ENCODE results near the gene LARGE1.

The LARGE1 gene

DNA sequence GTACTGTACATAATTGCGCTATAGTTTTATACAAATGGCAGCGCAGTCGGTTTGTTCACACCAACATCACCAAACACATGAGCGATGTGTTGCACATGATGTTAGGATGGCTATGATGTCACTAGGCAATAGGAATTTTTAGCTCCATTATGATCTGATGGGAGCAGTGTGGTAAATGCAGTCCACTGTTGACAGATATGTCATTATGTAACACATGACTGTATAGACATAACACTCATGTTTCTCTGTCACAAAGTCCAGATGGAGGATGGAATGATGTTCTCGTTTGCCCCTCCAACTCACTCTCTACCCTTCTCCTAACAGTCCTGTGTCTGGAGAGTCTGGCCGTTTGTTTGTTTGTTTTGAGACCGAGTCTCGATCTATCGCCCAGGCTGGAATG, 288.5 kb downstream of the LARGE1 start:
- Histone ChIP-seq H3K27ac (ENCODE audit: low read length) (no peak overlapping the region), H3K4me1 (ENCODE audit: insufficient read depth, low read length) (no peaks in the 10 kb centered on the region), H3K9ac (ENCODE audit: low read depth, low read length) (no peak overlapping the region), H3K36me3 (ENCODE audit: insufficient read depth, low read length) (no peaks in the 10 kb centered on the region), H3K27me3 (ENCODE audit: insufficient read depth, low read length, poor library complexity) (no peaks in the 10 kb centered on the region), H2AFZ (ENCODE audit: low read depth, low read length) (no peak overlapping the region), H3K79me2 (ENCODE audit: insufficient read depth, low read length) (no peaks in the 10 kb centered on the region), H3K9me3 (ENCODE audit: insufficient read depth, low read length, severe bottlenecking) (peaks cover 3% of the 10 kb centered on the region), H3K4me2 (ENCODE audit: insufficient read depth, low read length) (no peak overlapping the region), H4K20me1 (ENCODE audit: insufficient read depth, low read length) (no peaks in the 10 kb centered on the region), H3K4me3 (ENCODE audit: low read depth in 1 of 2, low read length in 2 of 2) (no peak overlapping the region)
- ATAC-seq (ENCODE audit: insufficient read depth, low read depth) (no peak), DNase-seq (no peak)
- TF ChIP-seq, protein P1, sequence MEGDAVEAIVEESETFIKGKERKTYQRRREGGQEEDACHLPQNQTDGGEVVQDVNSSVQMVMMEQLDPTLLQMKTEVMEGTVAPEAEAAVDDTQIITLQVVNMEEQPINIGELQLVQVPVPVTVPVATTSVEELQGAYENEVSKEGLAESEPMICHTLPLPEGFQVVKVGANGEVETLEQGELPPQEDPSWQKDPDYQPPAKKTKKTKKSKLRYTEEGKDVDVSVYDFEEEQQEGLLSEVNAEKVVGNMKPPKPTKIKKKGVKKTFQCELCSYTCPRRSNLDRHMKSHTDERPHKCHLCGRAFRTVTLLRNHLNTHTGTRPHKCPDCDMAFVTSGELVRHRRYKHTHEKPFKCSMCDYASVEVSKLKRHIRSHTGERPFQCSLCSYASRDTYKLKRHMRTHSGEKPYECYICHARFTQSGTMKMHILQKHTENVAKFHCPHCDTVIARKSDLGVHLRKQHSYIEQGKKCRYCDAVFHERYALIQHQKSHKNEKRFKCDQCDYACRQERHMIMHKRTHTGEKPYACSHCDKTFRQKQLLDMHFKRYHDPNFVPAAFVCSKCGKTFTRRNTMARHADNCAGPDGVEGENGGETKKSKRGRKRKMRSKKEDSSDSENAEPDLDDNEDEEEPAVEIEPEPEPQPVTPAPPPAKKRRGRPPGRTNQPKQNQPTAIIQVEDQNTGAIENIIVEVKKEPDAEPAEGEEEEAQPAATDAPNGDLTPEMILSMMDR (IDR thresholded peaks at IDR 0.05; ENCODE audit: borderline replicate concordance, extremely low read depth, low read length, poor library complexity, severe bottlenecking) = no peak
- TF ChIP-seq EZH2 (IDR thresholded peaks at IDR 0.05; ENCODE audit: borderline replicate concordance, low read depth, low read length, severe bottlenecking) = no peak

- no peaks in the 10 kb centered on the region for H4K20me1 ChIP-seq (ENCODE audit: insufficient read depth, low read length)
- no peaks in the 10 kb centered on the region for H3K36me3 ChIP-seq (ENCODE audit: insufficient read depth, low read length)
- ATAC-seq (ENCODE audit: insufficient read depth, low read depth) (no peak), DNase-seq (no peak)
- H2AFZ ChIP-seq (ENCODE audit: low read depth, low read length) = no peak overlapping the region
- H3K27me3 ChIP-seq (ENCODE audit: insufficient read depth, low read length, poor library complexity) = no peaks in the 10 kb centered on the region
- no peaks in the 10 kb centered on the region for H3K4me1 ChIP-seq (ENCODE audit: insufficient read depth, low read length)
- no peak overlapping the region for H3K4me2 ChIP-seq (ENCODE audit: insufficient read depth, low read length)
- H3K27ac ChIP-seq (ENCODE audit: low read length) = no peak overlapping the region
- H3K4me3 ChIP-seq (ENCODE audit: low read depth in 1 of 2, low read length in 2 of 2) = no peak overlapping the region
- no peaks in the 10 kb centered on the region for H3K79me2 ChIP-seq (ENCODE audit: insufficient read depth, low read length)
- no peak for TF ChIP-seq EZH2 (IDR thresholded peaks at IDR 0.05; ENCODE audit: borderline replicate concordance, low read depth, low read length, severe bottlenecking)
- TF ChIP-seq, protein P1 (IDR thresholded peaks at IDR 0.05; ENCODE audit: borderline replicate concordance, extremely low read depth, low read length, poor library complexity, severe bottlenecking) = no peak
- H3K9me3 ChIP-seq (ENCODE audit: insufficient read depth, low read length, severe bottlenecking) = no peaks in the 10 kb centered on the region
- no peak overlapping the region for H3K9ac ChIP-seq (ENCODE audit: low read depth, low read length)
Observed at GRCh38 chr22:33625959-33626358, 294.3 kb downstream of the LARGE1 start.

- no peak for TF ChIP-seq EZH2 (IDR thresholded peaks at IDR 0.05; ENCODE audit: borderline replicate concordance, low read depth, low read length, severe bottlenecking)
- TF ChIP-seq, protein P1 (IDR thresholded peaks at IDR 0.05; ENCODE audit: borderline replicate concordance, extremely low read depth, low read length, poor library complexity, severe bottlenecking) = no peak
- Histone ChIP-seq H3K36me3 (ENCODE audit: insufficient read depth, low read length) (no peaks in the 10 kb centered on the region), H3K4me2 (ENCODE audit: insufficient read depth, low read length) (no peak overlapping the region), H3K4me1 (ENCODE audit: insufficient read depth, low read length) (no peaks in the 10 kb centered on the region), H4K20me1 (ENCODE audit: insufficient read depth, low read length) (no peaks in the 10 kb centered on the region), H3K4me3 (ENCODE audit: low read depth in 1 of 2, low read length in 2 of 2) (no peak overlapping the region), H3K9me3 (ENCODE audit: insufficient read depth, low read length, severe bottlenecking) (peaks cover 3% of the 10 kb centered on the region), H3K27ac (ENCODE audit: low read length) (no peak overlapping the region), H2AFZ (ENCODE audit: low read depth, low read length) (no peak overlapping the region), H3K79me2 (ENCODE audit: insufficient read depth, low read length) (no peaks in the 10 kb centered on the region), H3K9ac (ENCODE audit: low read depth, low read length) (no peak overlapping the region), H3K27me3 (ENCODE audit: insufficient read depth, low read length, poor library complexity) (no peaks in the 10 kb centered on the region)
- DNase-seq (no peak), ATAC-seq (ENCODE audit: insufficient read depth, low read depth) (no peak)
Observed at GRCh38 chr22:33620085-33620484, 300.2 kb downstream of the LARGE1 start.

DNA sequence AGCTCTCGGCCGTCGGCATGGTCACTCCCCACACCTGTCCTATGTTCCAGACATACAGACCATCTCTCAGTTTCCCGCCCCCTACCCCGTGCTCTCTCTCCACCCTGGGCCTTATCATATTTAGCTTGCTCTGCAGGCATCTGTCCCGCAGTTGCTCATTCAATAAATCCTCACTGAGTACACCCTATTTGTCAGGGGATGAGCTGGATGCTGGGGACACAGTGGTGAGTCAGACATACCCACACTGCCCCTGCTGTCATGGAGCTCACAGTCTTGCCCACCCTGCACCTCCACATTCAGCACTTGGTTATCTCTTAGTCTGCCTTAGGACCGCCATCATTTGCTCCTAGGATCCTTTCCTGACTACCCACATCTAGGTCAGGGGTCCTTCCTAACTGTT, 313.8 kb downstream of the LARGE1 start:
- DNase-seq (no peak), ATAC-seq (ENCODE audit: insufficient read depth, low read depth) (no peak)
- H3K4me3 ChIP-seq (ENCODE audit: low read depth in 1 of 2, low read length in 2 of 2) = no peak overlapping the region
- H3K27ac ChIP-seq (ENCODE audit: low read length) = no peak overlapping the region
- no peaks in the 10 kb centered on the region for H3K9me3 ChIP-seq (ENCODE audit: insufficient read depth, low read length, severe bottlenecking)
- no peak overlapping the region for H3K4me2 ChIP-seq (ENCODE audit: insufficient read depth, low read length)
- H4K20me1 ChIP-seq (ENCODE audit: insufficient read depth, low read length) = no peaks in the 10 kb centered on the region
- TF ChIP-seq, protein P1 (IDR thresholded peaks at IDR 0.05; ENCODE audit: borderline replicate concordance, extremely low read depth, low read length, poor library complexity, severe bottlenecking) = no peak
- TF ChIP-seq EZH2 (IDR thresholded peaks at IDR 0.05; ENCODE audit: borderline replicate concordance, low read depth, low read length, severe bottlenecking) = no peak
- no peaks in the 10 kb centered on the region for H3K79me2 ChIP-seq (ENCODE audit: insufficient read depth, low read length)
- no peaks in the 10 kb centered on the region for H3K4me1 ChIP-seq (ENCODE audit: insufficient read depth, low read length)
- H2AFZ ChIP-seq (ENCODE audit: low read depth, low read length) = no peak overlapping the region
- no peak overlapping the region for H3K9ac ChIP-seq (ENCODE audit: low read depth, low read length)
- no peaks in the 10 kb centered on the region for H3K36me3 ChIP-seq (ENCODE audit: insufficient read depth, low read length)
- no peaks in the 10 kb centered on the region for H3K27me3 ChIP-seq (ENCODE audit: insufficient read depth, low read length, poor library complexity)

Data from DND-41 (cell line).